GM18909 (cell line): ENCODE measurements around the gene RNF212.

Experiments
- ATAC-seq: cut with Tn5 transposase; IDR thresholded peaks from one replicate; pipeline ENCODE4 v1.9.1; 2021; ENCODE audit warnings: mild to moderate bottlenecking; ENCODE audit not compliant: unreplicated experiment, poor library complexity

The RNF212 gene

DNA sequence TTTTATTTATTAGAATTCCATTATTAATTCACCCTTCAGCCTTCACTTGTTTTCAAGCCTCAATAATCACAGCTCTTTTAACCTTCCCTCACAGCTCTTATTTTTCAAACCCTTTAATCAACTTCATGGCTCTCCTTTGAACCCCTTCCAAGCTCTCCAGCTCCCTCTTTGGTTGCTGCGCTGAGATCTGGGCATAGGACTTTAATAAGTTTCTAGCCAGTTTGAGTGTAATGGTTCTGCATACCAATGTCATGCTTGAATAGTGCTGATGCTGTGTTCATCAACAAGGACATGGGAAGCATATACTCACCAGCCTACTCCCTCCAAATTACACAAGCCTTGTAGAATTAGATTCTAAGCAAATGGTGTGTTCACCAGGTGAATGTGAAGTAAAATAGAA, 3.5 kb upstream of the RNF212 start:
- ATAC-seq = no peak

DNA sequence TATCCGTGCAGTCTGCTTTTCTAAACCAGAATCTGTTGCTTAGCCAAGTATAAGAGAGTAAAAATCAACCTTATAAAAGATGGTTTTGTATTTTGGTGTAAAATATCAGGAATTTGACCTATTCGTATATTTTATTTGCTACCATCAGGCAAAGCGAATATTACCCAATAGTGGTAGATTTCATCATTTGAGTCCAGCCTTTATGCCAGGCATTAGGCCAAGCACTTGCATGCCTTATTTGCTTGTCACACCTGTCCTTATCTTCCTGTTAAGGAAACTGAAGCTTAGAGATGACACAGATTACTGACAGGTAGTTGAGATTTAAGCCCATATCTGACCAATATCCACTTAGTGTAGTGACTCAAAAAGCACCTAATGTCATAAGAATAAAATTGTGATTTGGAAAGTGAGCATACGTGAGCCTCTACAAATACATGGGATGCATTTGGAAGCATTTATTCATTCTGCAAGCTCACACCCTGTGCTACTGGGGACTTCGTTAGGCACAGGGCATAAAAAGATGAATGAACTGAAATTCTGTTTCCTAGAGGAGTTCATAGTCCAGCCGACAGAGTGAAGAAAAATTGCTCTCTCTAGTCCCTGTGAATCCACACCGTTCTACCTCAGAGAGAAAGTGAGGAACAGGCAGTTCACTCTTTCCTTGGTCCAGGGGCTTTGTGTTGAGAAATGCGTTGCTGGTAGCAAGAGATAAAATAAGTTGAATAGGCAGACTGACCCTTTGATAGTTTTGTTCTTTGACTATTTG, 2.3 kb upstream of the RNF212 start:
- no peak for ATAC-seq

DNA sequence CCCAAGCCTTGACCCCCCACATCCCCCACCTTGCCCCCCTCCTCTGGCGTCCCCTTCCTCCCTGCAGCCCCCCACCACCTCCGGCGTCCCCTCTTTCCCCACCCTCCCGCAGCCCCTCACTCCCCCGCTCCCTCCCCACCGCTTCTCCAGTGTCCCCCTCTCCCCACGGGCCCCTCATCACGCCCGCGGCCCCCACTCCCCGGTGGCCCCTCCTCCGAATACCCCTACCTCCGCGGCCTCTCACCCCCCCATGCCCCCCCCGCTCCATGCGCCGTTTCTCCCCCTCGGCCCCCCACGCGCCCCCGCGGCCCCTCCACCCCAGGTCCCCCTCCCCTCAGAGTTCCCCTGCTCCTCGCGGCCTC, 562 bp downstream of the RNF212 start:
- no peak for ATAC-seq

DNA sequence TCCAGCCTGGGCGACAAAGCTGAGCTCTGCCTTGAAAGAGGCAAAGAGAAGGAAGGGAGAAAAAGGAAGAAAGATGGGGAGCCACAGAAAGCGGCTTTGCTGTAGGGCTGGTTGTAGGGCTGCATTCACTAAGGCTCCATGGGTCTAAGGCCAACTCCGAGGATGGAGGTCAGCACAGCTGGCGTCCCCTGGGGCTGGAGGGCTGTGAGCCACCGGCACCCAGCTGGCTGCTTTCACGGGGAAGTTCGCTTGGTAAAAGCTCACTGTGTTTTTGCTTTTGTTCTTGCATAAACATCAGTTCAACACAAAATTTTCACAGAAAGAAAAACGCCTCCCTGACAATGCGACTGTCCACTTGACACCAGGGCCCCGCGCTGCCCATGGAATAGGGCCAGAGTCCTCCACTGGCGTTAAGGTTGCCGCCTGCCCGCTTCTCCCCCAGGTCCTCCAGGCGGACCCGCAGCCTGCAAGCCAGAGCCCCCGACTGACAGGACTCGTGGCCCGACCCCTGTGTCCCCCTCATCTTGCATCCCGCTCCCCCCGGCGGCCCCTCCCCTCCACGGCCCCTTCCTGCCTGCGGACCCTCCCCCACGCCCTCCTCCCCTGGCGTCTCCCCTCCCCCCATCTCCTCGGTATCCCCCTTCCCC, 1.1 kb downstream of the RNF212 start:
- ATAC-seq = no peak

DNA sequence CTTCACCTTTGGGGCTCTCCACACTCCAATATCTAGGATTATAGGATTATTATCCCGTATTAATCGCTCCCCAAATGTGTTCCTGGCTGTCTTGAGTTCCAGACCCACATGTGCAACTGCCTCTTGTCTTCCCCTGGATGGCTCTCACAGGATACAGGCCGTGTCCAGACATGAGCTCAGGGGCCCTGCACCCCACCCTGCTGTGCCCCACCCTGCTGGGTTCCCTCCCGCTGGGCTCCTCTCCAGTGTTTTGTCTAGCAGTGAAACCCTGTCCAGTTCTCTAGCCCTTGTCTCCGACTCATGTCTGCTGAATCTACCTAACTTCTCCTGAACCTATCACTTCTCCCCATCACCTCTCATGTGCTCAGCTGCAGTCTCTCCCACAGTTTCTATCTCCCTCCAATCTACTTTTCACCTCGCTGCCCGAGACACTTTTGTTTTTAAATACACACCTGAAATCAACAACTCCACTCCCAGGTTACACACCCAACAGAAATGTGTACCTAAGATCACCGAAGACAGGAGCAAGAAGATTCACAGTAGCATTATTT, 2.0 kb downstream of the RNF212 start:
- ATAC-seq = no peak

DNA sequence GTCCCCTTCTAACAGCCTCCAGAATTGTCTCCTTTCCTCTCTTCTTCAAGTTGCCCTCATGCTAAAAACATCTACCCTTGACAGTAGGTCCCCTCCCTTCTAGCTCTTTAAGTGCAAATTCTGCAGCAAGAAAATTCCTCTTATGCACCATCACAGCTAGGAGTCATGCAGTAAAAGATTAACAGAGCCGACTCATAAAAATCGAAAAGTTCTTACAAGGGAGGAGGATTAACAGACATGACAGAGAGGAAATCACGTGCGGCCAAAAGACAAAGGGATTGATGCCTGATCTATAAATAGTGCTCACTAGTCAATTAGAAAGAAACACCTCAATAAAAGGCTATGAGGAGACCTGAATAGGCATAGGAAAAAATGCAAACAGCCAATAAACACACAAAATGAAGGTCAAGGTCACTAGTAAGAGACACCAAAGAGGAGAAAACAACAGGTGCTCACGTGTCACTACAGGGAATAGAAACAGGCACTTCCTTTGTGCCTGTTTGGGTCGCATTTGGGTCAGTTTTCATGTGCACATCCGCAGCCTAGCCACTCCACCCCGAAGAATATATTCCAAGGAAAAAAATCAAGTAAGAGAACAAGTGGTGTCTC, 3.4 kb downstream of the RNF212 start:
- ATAC-seq = no peak

DNA sequence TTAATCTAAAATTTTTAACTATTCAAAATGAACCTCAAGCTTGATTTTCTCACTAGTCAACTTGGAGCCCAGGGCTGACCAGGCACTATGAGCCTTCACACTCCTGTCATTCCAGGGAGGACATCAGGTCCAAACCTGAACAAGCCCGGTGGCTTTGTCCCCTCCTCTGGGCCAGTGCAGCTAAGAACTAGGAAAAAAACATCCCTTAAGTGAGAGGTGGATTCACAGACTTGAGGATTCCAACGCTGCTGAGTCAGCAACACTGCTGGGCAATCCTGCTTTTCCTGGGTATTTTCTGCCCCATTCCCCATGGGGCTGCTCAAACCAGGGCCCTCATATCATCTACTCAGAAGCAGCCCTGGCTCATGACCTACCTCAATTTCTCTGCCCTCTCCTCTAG, 4.0 kb downstream of the RNF212 start:
- ATAC-seq = no peak

DNA sequence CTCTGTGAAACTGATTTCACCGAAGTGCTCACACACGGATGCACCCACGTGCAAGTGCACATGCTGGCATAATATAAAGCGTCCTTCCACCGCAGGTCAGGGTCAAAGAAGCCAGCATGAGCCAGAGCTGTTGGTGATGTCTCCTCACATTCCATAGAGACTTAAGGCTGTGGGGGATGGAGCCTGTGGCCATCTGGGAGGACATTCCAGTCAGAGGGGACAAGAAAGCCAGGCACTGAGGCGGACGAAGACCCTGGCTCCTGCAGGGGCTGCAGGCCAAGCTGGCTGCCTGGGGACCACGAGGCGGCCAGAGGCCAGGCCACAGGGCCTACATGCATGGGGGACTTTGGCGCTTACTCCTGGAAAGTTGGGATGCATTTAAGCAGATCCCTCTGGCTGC, 7.7 kb downstream of the RNF212 start:
- ATAC-seq = no peak

DNA sequence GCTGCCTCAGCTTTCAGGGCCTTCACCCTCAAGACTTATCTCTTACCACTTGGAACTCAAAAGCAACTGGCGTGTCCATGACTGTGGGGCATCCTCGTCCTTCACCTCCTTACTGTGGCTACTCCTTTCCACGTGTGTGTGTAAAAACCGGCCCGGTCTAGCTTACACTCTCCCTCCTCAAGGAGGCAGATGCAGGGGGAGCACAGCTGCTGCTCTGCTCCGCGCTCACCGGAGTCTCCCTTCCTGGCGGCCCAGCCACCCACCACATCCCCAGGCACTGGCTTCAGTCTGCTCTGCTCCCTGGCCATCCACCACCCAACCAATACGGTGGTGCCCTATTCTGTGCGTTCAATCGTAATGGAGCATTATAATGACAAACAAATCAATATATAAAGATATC, 8.3 kb downstream of the RNF212 start:
- ATAC-seq = no peak

DNA sequence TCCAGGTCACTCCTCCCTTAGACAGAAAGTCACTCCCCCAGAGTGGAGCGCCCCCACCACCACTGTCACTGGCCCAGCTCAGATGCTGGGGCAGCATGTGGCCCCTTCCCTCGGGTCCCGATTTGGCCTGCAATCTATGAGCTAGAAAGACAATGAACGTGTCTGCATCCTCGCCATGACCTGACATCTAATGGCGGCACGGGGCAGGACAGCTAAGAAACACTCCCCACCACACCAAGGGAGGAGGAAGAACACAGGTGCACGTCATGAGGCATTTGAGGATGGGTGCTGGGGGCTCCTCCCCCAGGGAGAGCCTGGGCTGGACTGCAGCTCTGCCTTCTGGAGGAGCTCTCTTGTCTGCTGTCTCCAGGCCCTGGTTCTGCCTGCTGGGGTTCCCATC, 8.7 kb downstream of the RNF212 start:
- no peak for ATAC-seq

DNA sequence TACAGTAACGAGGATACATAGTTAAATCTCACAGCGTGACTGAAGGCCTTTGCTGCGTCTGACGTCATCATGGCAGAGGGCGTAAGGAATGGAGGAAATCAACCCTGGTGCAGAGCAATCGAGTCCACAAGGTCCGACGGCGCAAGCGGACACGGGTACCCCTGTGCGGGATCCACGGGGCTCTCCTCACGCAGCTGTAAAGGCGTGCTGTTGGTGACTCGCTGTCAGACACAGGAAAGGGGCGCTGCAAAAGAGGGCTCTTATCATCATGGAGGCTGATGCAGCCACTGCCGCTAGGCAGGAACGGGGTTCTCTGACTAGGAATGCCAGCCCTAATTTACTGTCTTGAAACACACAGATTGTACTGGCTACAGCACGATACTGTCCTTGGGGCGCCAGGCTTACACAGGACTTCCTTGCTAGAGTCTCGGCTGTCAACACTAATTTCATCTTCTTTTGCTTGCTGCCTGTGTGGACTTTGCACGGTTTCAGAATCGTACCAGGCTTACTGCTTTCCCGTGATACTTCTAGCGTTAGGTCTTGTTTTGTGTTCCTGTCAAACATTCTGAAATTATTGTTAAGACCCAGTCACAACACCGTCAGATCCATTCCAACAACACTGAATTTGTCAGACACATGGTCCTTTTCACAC, 13.6 kb downstream of the RNF212 start:
- no peak for ATAC-seq

DNA sequence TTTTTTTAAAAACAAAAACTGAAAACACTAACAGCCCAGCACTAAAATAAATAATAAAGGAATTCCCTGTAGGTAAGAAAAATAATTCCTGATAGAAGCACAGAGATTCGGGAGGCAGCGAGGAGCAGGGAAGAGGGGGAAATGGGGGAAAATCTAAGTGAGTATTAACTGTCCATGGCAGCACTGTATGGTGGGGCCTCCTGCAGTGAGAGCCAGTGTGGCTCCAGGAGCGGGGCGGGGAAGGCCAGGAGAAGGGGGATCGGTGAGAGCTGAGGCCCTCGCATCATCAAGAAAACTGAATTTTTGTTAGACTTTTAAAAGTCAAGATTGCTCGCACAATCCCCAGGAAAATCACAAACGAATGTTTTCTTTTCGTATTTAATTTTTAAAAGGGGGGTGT, 14.1 kb downstream of the RNF212 start:
- no peak for ATAC-seq

DNA sequence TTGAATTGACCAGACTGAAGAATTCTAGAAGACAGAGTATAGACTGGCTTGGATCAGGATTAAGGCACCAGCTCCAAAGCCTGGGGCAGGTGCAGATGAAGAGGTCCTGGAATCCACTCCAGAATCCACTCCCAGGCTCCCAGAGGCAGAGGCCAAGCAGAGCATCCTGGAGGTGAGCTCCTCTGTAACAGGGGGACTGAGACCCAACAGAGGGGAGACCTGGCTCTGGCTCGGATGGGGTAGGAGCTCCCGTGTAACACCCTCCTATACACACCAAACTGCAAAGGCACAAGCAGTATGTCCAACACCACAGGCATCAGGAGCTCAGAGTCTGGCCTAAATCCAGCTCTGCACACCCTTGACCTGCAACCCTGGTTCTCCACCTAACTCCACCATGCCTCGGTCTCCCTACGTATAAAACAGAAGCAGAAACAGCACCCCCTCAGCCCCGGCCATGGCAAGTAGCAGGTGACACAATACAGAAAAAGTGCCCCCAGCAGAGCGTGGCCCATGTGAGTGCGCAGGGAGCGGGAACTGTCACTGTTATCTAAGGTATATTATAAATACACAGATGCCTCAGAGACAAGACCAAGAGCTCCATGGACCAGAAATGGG, 14.9 kb downstream of the RNF212 start:
- ATAC-seq = no peak

DNA sequence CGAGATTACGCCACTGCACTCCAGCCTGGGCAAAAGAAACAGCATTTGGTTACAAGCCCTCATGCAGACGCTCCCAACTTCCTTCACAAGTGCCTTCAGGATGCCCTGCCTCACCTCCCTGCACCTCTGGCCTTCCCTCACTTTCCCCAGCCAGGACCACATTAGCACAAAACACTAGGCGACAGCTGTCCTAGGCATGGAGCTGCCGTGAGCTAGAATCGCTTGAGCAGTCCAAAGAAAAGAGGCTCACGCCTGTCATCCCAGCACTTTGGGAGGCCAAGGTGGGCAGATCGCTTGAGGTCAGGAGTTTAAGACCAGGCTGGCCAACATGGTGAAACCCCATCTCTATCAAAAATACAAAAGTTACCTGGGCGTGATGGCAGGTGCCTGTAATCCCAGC, 15.8 kb downstream of the RNF212 start:
- no peak for ATAC-seq

DNA sequence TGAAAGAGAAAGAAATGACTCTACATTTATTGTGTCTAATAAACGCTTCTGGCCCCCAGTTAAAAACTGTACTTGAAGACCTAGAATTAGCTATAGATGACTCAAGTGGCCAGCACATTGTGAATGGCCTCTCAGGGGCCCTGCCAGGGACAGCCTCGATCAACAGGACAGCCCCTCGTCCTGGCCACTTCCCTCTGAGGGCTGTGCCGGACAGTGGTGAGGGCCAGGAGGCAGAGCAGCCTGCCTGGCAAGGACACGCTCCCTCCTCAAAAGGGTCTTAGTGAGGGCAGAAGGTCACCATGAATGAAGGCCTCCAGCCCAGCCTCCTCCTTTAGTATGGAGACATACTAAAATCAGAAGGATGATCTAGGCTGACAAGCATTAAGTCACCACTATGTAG, 16.5 kb downstream of the RNF212 start:
- ATAC-seq = no peak

DNA sequence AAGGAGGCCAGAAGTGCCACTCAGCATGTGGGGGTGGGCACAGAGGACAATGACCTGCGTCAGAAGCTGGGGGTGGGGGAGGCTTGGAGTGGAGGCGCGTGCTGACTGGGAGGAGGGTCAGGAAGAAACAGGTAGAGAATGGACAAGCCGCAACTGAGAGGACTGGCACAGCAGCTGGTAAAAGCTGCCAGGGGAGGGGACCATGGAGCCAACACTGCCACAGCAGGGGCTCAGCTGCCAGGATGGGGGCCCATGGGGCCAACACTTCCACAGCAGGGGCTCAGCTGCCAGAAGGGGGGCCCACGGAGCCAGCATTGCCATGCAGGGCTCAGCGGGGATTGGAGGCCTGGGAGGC, 19.1 kb downstream of the RNF212 start:
- no peak for ATAC-seq

DNA sequence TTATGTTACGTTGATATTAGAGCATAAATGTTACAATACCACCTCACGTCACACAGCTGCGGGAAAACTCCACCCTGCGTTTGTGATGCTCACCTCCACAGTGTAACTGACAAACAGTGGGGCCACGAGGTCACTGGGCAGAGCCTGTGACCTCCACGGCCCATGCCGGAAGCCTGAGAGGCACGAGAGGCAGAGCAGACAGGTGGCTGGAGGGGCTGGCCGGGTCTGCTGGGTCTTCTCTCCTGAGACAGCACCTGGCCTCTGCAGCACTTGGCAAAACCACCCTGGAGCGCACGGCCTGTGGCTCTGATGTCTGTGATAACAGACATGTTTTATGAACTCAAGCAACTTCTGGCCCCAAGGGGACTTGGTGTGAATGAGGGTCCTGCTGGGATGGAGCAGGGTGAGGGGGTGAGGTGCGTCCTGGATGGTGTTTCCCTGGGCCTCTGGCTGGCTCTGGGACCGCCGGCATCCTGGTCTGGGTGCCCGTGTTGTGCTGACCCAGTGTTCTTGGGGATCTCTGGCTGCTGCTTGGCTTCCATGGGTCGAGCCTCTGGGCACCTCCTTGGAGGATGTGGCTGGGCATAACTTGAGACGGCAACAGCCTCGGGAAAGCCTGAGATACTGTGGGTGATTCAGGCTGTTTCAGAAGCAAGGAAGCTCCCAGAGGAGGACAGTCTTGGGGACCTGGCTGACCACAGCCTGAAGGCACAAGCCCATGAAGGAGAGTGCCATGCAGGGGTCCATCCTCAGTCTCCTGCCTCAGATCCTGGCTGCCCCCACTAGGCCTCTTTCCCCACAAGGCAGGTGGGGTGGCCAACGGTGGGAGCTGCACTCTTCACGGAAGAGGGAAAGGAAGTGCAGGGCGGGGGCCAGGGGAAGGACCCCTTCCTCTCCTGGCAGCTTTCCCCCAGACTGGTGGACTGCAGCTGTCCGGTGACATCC, 19.7 kb downstream of the RNF212 start:
- ATAC-seq = no peak

DNA sequence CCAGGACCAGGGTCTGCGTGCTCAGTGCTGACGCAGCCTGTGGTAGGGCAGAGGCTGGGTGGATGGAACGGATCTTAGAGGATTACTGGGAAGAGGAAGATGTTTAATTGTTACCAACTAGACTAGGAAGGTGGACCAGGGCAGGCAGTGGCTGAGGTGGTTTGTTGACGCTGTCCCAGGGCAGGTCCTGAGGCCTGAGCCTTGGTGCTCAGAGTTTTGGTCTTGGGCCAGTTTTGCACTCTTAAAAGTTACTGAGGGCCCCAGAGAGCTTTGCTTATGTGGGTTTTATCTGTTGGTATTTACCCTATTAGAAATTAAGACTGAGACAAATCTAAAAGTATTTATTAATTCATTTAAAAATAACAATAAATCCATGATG, 20.4 kb downstream of the RNF212 start:
- no peak for ATAC-seq

DNA sequence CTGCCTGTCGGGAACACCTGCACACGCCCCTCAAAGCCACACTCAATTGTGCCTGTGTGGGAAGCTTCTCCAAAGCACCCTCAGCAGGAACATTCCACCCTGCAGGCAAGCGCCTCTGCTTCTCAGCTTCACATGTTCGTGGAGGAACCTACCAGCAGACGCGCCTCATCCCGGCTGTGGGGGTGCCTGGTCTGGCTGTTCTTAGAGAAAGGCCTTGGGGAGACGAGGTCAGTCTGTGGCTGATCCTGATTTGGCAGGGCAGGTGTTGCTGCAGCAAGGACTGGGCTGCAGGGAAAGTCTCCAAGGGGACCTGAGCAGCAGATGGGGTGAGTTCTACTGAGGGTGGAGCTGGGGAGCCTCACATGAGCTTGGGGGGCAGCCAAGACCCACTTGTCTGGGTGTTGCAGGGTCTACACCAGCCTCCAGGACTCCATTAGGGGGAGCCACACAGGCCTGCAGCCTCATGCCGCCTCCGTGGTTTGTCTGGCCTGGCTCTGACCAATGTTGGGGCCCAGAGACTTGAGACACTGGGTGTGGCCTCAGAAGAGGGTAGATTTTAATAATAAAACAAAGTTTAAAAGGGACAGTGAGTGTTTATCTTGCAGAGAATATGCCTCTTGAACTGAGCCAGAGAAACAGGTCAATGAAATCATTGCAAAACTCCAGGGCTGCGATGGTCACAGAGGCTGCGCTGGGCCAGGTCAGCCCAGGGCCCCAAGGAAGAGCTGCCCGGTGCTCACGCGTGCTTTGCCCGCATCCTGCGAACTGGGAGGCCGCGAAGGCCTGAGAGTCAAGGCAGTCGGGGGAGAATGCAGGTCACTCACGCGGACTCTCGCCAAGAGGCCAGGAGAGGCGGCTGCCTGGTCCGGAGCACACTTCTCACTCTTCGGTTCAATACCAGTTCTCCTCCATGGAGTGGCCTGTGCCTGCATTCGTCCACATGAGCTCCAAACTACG, 21.1 kb downstream of the RNF212 start:
- ATAC-seq = no peak
